ENCODE measurements around the gene ADAM12.

Gene ADAM12

DNA sequence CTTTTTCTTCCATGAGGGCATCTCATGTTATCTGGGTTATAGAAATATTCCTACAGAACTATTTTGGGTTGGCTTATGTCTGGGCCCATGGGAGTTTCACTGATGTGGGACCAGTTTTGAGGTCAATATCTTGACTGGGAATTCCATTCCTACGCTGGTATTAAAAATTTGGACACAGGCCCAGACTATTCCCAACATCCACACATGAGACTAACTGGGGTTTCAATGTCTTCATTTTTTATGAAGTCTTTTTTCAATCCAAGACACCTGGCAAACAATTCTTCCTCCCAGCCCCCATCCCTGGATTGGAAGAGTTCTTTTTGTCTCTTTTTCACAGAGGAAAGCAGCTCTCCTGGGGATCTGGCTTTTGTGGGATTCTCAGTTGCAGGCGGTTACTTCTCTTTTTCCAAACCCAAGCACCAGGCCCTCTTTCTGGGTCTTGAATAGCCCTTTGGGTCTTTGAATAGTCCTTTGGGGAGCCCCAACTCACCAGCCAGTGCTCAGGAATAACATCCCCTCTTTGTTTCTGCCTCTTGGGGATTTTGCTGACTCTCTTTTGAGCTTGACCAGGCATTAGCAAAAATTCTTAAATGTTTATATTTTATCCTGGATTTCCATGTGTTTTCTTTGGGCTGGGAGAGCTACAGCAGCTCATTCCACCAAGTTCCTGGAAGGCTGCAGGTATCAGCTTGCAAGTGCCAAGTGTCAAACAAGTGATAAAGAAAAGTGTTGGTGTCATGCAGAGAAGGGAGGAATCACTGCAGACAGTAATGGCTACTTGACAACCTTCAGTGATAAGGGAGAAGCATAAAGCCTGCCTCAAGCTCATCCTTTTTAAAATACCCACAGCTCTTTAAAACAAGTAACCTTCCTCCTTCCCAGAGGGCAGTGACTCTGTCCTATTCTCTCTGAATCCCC, 234.3 kb downstream of the ADAM12 start:
- H3K4me3 ChIP-seq (replicated peaks; ENCODE audit: low read depth, low read length): no peak overlapping the region
- TF ChIP-seq CTCF (IDR thresholded peaks at IDR 0.05; ENCODE audit: low read depth, low read length, missing control alignments): no peak
- no peak for DNase-seq (ENCODE audit: extremely low read depth, low read depth)

- TF ChIP-seq CTCF (IDR thresholded peaks at IDR 0.05; ENCODE audit: low read depth, low read length, missing control alignments): no peak
- no peak overlapping the region for H3K4me3 ChIP-seq (replicated peaks; ENCODE audit: low read depth, low read length)
- peak; percentile 43 for DNase-seq (ENCODE audit: extremely low read depth, low read depth)
Measured at GRCh38 chr10:126147866-126148587, 240.2 kb downstream of the ADAM12 start.

GRCh38 chr10:126146771-126147170, 241.5 kb downstream of the ADAM12 start:
- no peak for DNase-seq (ENCODE audit: extremely low read depth, low read depth)
- TF ChIP-seq CTCF (IDR thresholded peaks at IDR 0.05; ENCODE audit: low read depth, low read length, missing control alignments): no peak

GRCh38 chr10:126143117-126143516, 245.2 kb downstream of the ADAM12 start:
- no peak overlapping the region for H3K4me3 ChIP-seq (replicated peaks; ENCODE audit: low read depth, low read length)
- TF ChIP-seq CTCF (IDR thresholded peaks at IDR 0.05; ENCODE audit: low read depth, low read length, missing control alignments): no peak
- no peak for DNase-seq (ENCODE audit: extremely low read depth, low read depth)

More at GRCh38 chr10:126146771-126147170, 241.5 kb downstream of the ADAM12 start:
- H3K4me3 ChIP-seq (replicated peaks; ENCODE audit: low read depth, low read length): no peak overlapping the region

GRCh38 chr10:126140746-126141273, 247.5 kb downstream of the ADAM12 start:
- no peak for TF ChIP-seq CTCF (IDR thresholded peaks at IDR 0.05; ENCODE audit: low read depth, low read length, missing control alignments)
- no peak overlapping the region for H3K4me3 ChIP-seq (replicated peaks; ENCODE audit: low read depth, low read length)
- DNase-seq (ENCODE audit: extremely low read depth, low read depth): no peak

DNA sequence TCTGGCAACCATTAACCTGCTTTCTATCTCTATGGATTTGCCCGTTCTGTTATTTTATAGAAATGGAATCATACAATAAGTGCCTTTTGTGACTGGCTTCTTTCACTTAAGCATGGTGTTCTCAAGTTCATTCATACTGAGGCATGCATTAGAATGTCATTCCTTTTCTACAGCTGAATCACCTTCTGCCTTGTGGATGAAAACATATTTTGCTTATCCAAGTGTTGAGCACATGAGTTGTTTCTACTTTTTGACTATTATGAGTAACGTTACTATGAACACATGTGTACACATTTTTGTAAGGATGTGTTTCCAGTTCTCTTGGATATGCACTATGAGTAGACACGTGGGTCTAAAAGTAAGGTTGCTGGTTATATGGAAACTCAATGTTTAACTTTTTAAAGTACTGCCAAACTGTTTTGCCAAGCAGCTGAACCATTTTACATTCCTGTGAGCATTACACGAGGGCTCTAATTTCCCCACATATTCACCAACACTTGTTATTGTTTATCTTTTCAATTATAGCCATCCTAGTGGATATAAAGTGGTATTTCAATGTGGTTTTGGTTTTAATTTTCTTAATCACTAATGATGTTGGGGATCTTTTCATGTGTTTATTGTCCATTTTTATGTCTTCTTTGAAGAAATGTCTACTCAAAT, 250.6 kb downstream of the ADAM12 start:
- H3K4me3 ChIP-seq (replicated peaks; ENCODE audit: low read depth, low read length): no peak overlapping the region
- no peak for TF ChIP-seq CTCF (IDR thresholded peaks at IDR 0.05; ENCODE audit: low read depth, low read length, missing control alignments)
- no peak for DNase-seq (ENCODE audit: extremely low read depth, low read depth)
